SU-DHL-6 (cell line): ENCODE measurements around the gene MTG1.

Experiments used
- H2AFZ ChIP-seq: fragments of 200-600 bp; sonication (generic); 2 replicates; pipeline ENCODE4 v1.6.1; 2014; ENCODE audit warnings: low read depth, mild to moderate bottlenecking, moderate library complexity, mixed read lengths, antibody characterized with exemption, low read length; ENCODE audit not compliant: severe bottlenecking
- H3F3A ChIP-seq: fragments of 200-600 bp; shearing (Covaris generic); 2 replicates; pipeline ENCODE4 v1.6.0; 2016; ENCODE audit warnings: antibody characterized with exemption, mild to moderate bottlenecking; ENCODE audit not compliant: insufficient read depth
- H3K27ac ChIP-seq: fragments of 200-600 bp; sonication (generic); 2 replicates; pipeline ENCODE4 v1.5.1; 2016; ENCODE audit warnings: low read depth, mild to moderate bottlenecking, low read length, moderate library complexity, mixed read lengths
- H3K27me3 ChIP-seq: fragments of 200-600 bp; sonication (generic), shearing (Covaris generic); 2 replicates; pipeline ENCODE4 v1.6.0; 2014; ENCODE audit warnings: mild to moderate bottlenecking, low read length
- H3K36me3 ChIP-seq: fragments of 200-600 bp; sonication (generic); 2 replicates; pipeline ENCODE4 v1.6.1; 2014; ENCODE audit warnings: mild to moderate bottlenecking, low read length, mixed read lengths
- H3K4me2 ChIP-seq: fragments of 300-600, 200-600 bp; shearing (Covaris generic), sonication (generic); 2 replicates; pipeline ENCODE4 v1.6.0; 2014; ENCODE audit warnings: low read length, low read depth, mild to moderate bottlenecking; ENCODE audit not compliant: poor library complexity, severe bottlenecking
- H3K4me3 ChIP-seq: fragments of 200-600 bp; sonication (generic); 2 replicates; pipeline ENCODE4 v1.5.1; 2014; ENCODE audit warnings: antibody characterized with exemption, low read length, mild to moderate bottlenecking, mixed read lengths; ENCODE audit not compliant: insufficient read depth, poor library complexity, severe bottlenecking
- H3K79me2 ChIP-seq: fragments of 200-600 bp; sonication (generic); 2 replicates; pipeline ENCODE4 v1.6.1; 2014; ENCODE audit warnings: mild to moderate bottlenecking, low read length, moderate library complexity; ENCODE audit not compliant: insufficient read depth
- H3K9ac ChIP-seq: fragments of 200-600 bp; sonication (generic); 2 replicates; pipeline ENCODE4 v1.7.0; 2014; ENCODE audit warnings: mild to moderate bottlenecking, low read length
- H3K9me2 ChIP-seq: fragments of 200-600 bp; sonication (generic); replicated peaks from 2 replicates; pipeline ENCODE4 v1.6.1; 2014; ENCODE audit warnings: low read length; ENCODE audit not compliant: insufficient read depth
- H3K9me3 ChIP-seq: fragments of 200-600 bp; sonication (generic); 2 replicates; pipeline ENCODE4 v1.6.1; 2014; ENCODE audit warnings: low read length, mixed read lengths; ENCODE audit not compliant: insufficient read depth
- H4K20me1 ChIP-seq: fragments of 200-600 bp; sonication (generic); 2 replicates; pipeline ENCODE4 v1.6.1; 2014; ENCODE audit warnings: low read depth, mild to moderate bottlenecking, antibody characterized with exemption, low read length, moderate library complexity, mixed read lengths
- CTCF ChIP-seq: fragments of 200-600 bp; sonication (generic); IDR thresholded peaks from one replicate; pipeline ENCODE4 v1.5.1; 2017; ENCODE audit warnings: antibody characterized with exemption, mild to moderate bottlenecking, low read length, moderate library complexity; ENCODE audit not compliant: insufficient read depth, poor library complexity, severe bottlenecking
- EZH2phosphoT487 ChIP-seq: fragments of 200-600 bp; sonication (generic), shearing (Covaris generic); conservative IDR thresholded peaks from 2 replicates; pipeline ENCODE4 v1.6.1; 2018; ENCODE audit warnings: mild to moderate bottlenecking, antibody characterized with exemption, low read length, moderate library complexity, mixed read lengths

The MTG1 gene

GRCh38 chr10:133381036-133381435, 12.9 kb upstream of the MTG1 start:
- Histone ChIP-seq H3F3A (no peaks in the 10 kb centered on the region), H3K79me2 (no peaks in the 10 kb centered on the region), H3K27ac (no peak overlapping the region), H3K27me3 (no peaks in the 10 kb centered on the region), H3K4me2 (no peak overlapping the region), H4K20me1 (no peaks in the 10 kb centered on the region), H3K4me3 (no peak overlapping the region), H3K9me2 (no peaks in the 10 kb centered on the region), H3K9ac (no peak overlapping the region), H2AFZ (no peak overlapping the region), H3K36me3 (no peaks in the 10 kb centered on the region), H3K9me3 (no peaks in the 10 kb centered on the region)
- TF ChIP-seq EZH2phosphoT487 (no peak), CTCF (no peak)

GRCh38 chr10:133383551-133383950, 10.4 kb upstream of the MTG1 start:
- TF ChIP-seq CTCF, result no peak
- no peak for TF ChIP-seq EZH2phosphoT487
- Histone ChIP-seq H3K4me2 (no peak overlapping the region), H3K27ac (no peak overlapping the region)

GRCh38 chr10:133384071-133384470, 9.9 kb upstream of the MTG1 start:
- Histone ChIP-seq H3K4me3 (no peak overlapping the region), H3K36me3 (no peaks in the 10 kb centered on the region), H3K79me2 (no peaks in the 10 kb centered on the region), H3K9me2 (no peaks in the 10 kb centered on the region), H3K4me2 (no peak overlapping the region), H3K9ac (no peak overlapping the region), H3K27ac (no peak overlapping the region), H3F3A (peaks cover 2% of the 10 kb centered on the region), H4K20me1 (no peaks in the 10 kb centered on the region), H3K9me3 (no peaks in the 10 kb centered on the region), H2AFZ (no peak overlapping the region), H3K27me3 (no peaks in the 10 kb centered on the region)
- no peak for TF ChIP-seq CTCF
- TF ChIP-seq EZH2phosphoT487, result no peak

More at GRCh38 chr10:133383551-133383950, 10.4 kb upstream of the MTG1 start:
- H3K4me3 ChIP-seq, result no peak overlapping the region
- no peaks in the 10 kb centered on the region for H3K9me2 ChIP-seq
- no peaks in the 10 kb centered on the region for H3K79me2 ChIP-seq
- no peak overlapping the region for H3K9ac ChIP-seq
- H3K27me3 ChIP-seq, result no peaks in the 10 kb centered on the region
- no peaks in the 10 kb centered on the region for H3F3A ChIP-seq
- H3K9me3 ChIP-seq, result no peaks in the 10 kb centered on the region
- H3K36me3 ChIP-seq, result no peaks in the 10 kb centered on the region
- H2AFZ ChIP-seq, result no peak overlapping the region
- no peaks in the 10 kb centered on the region for H4K20me1 ChIP-seq
